ENCODE data around the gene AFDN. TPM values are rescaled to one million over a fixed set of nuclear protein-coding genes. Genes with fewer than 3 reads are reported as not detected.

AFDN gene
- total RNA-seq, 2 experiments from 2014 or later = 38.7 to 94.6 TPM

Other genes starting within 250 kb of the AFDN start
- gene KIF25, start 170.8 kb downstream of the AFDN start, total RNA-seq = not detected

Data from activated CD8-positive, alpha-beta memory T cell treated with anti-CD3 and anti-CD28 coated beads, Interleukin-2, amount 10 ng/mL, durations not matched to agents 7 days and 5 days (primary cell).